ENCODE measurements around the gene MX1. TPM values are rescaled to one million over a fixed set of nuclear protein-coding genes. Genes with fewer than 3 reads are reported as not detected.

Gene MX1
- total RNA-seq, 1 donor from 2014 or later, result 420 TPM

- peaks cover 24% of the 10 kb centered on the region for H3K36me3 Mint-ChIP-seq (ENCODE audit: low read depth, unreplicated experiment)
- H3K4me3 Mint-ChIP-seq (ENCODE audit: unreplicated experiment), result no peak overlapping the region
- Histone ChIP-seq H3K27me3 (ENCODE audit: insufficient read depth, low read length) (peaks cover 11% of the 10 kb centered on the region), H3K4me1 (ENCODE audit: insufficient read depth, low read length) (no peaks in the 10 kb centered on the region), H3K79me2 (ENCODE audit: insufficient read depth, low read length) (no peaks in the 10 kb centered on the region), H3K36me3 (ENCODE audit: insufficient read depth, low read length) (no peaks in the 10 kb centered on the region), H3K4me3 (ENCODE audit: insufficient read depth, low read depth, low read length) (no peak overlapping the region), H4K20me1 (ENCODE audit: insufficient read depth, low read length) (no peaks in the 10 kb centered on the region), H3K9me3 (ENCODE audit: insufficient read depth, low read depth, low read length) (no peaks in the 10 kb centered on the region), H3K27ac (ENCODE audit: low read depth, low read length) (no peak overlapping the region), H2AFZ (ENCODE audit: low read depth, low read length) (no peak overlapping the region), H3K9ac (ENCODE audit: low read length) (no peak overlapping the region), H3K4me2 (ENCODE audit: low read length) (no peak overlapping the region)
- H3K27me3 Mint-ChIP-seq (ENCODE audit: low read depth, unreplicated experiment), result peaks cover 26% of the 10 kb centered on the region
- H3K4me1 Mint-ChIP-seq (ENCODE audit: low read depth, unreplicated experiment), result peaks cover 5% of the 10 kb centered on the region
- peaks cover 6% of the 10 kb centered on the region for H3K9me3 Mint-ChIP-seq (ENCODE audit: unreplicated experiment)
- TF ChIP-seq EZH2 (IDR thresholded peaks at IDR 0.05; ENCODE audit: insufficient read depth, low read length) (no peak), CTCF (IDR thresholded peaks at IDR 0.05; ENCODE audit: insufficient read depth, low read depth, low read length) (no peak)
- FAIRE-seq (no peak), DNase-seq (ENCODE audit: low read depth) (no peak)
- no peak overlapping the region for H3K27ac Mint-ChIP-seq (ENCODE audit: unreplicated experiment)
These were observed 26.7 kb upstream of the MX1 start for GRCh38 chr21:41399246-41399800.

- Mint-ChIP-seq H3K36me3 (ENCODE audit: low read depth, unreplicated experiment) (peaks cover 20% of the 10 kb centered on the region), H3K27me3 (ENCODE audit: low read depth, unreplicated experiment) (peaks cover 16% of the 10 kb centered on the region), H3K27ac (ENCODE audit: unreplicated experiment) (no peak overlapping the region), H3K4me3 (ENCODE audit: unreplicated experiment) (no peak overlapping the region), H3K9me3 (ENCODE audit: unreplicated experiment) (peaks cover 6% of the 10 kb centered on the region), H3K4me1 (ENCODE audit: low read depth, unreplicated experiment) (no peaks in the 10 kb centered on the region)
- no peaks in the 10 kb centered on the region for H3K4me1 ChIP-seq (ENCODE audit: insufficient read depth, low read length)
- TF ChIP-seq CTCF (IDR thresholded peaks at IDR 0.05; ENCODE audit: insufficient read depth, low read depth, low read length), result no peak
- TF ChIP-seq EZH2 (IDR thresholded peaks at IDR 0.05; ENCODE audit: insufficient read depth, low read length), result no peak
- no peaks in the 10 kb centered on the region for H3K9me3 ChIP-seq (ENCODE audit: insufficient read depth, low read depth, low read length)
- no peak overlapping the region for H3K4me2 ChIP-seq (ENCODE audit: low read length)
- no peaks in the 10 kb centered on the region for H4K20me1 ChIP-seq (ENCODE audit: insufficient read depth, low read length)
- H3K36me3 ChIP-seq (ENCODE audit: insufficient read depth, low read length), result no peaks in the 10 kb centered on the region
- DNase-seq (ENCODE audit: low read depth) (no peak), FAIRE-seq (no peak)
- H2AFZ ChIP-seq (ENCODE audit: low read depth, low read length), result no peak overlapping the region
- peaks cover 9% of the 10 kb centered on the region for H3K27me3 ChIP-seq (ENCODE audit: insufficient read depth, low read length)
- H3K79me2 ChIP-seq (ENCODE audit: insufficient read depth, low read length), result no peaks in the 10 kb centered on the region
- no peak overlapping the region for H3K27ac ChIP-seq (ENCODE audit: low read depth, low read length)
- H3K9ac ChIP-seq (ENCODE audit: low read length), result no peak overlapping the region
- H3K4me3 ChIP-seq (ENCODE audit: insufficient read depth, low read depth, low read length), result no peak overlapping the region
These were observed 23.8 kb upstream of the MX1 start for GRCh38 chr21:41402231-41402630.

- DNase-seq (ENCODE audit: low read depth) (no peak), FAIRE-seq (no peak)
- Histone ChIP-seq H2AFZ (ENCODE audit: low read depth, low read length) (no peak overlapping the region), H3K27me3 (ENCODE audit: insufficient read depth, low read length) (peaks cover 5% of the 10 kb centered on the region), H3K4me3 (ENCODE audit: insufficient read depth, low read depth, low read length) (no peak overlapping the region), H3K9me3 (ENCODE audit: insufficient read depth, low read depth, low read length) (no peaks in the 10 kb centered on the region), H3K9ac (ENCODE audit: low read length) (no peak overlapping the region), H3K27ac (ENCODE audit: low read depth, low read length) (no peak overlapping the region), H3K36me3 (ENCODE audit: insufficient read depth, low read length) (no peaks in the 10 kb centered on the region), H4K20me1 (ENCODE audit: insufficient read depth, low read length) (no peaks in the 10 kb centered on the region), H3K79me2 (ENCODE audit: insufficient read depth, low read length) (no peaks in the 10 kb centered on the region), H3K4me2 (ENCODE audit: low read length) (no peak overlapping the region), H3K4me1 (ENCODE audit: insufficient read depth, low read length) (no peaks in the 10 kb centered on the region)
- Mint-ChIP-seq H3K27me3 (ENCODE audit: low read depth, unreplicated experiment) (peaks cover 18% of the 10 kb centered on the region), H3K4me3 (ENCODE audit: unreplicated experiment) (no peak overlapping the region), H3K27ac (ENCODE audit: unreplicated experiment) (no peak overlapping the region), H3K4me1 (ENCODE audit: low read depth, unreplicated experiment) (no peaks in the 10 kb centered on the region), H3K36me3 (ENCODE audit: low read depth, unreplicated experiment) (peaks cover 22% of the 10 kb centered on the region), H3K9me3 (ENCODE audit: unreplicated experiment) (peaks cover 6% of the 10 kb centered on the region)
- TF ChIP-seq EZH2 (IDR thresholded peaks at IDR 0.05; ENCODE audit: insufficient read depth, low read length) (no peak), CTCF (IDR thresholded peaks at IDR 0.05; ENCODE audit: insufficient read depth, low read depth, low read length) (no peak)
These were observed 23.2 kb upstream of the MX1 start for GRCh38 chr21:41402796-41403195.
